Measurements from ENCODE around the gene CCHCR1. TPM values are rescaled to one million over a fixed set of nuclear protein-coding genes. Genes with fewer than 3 reads are reported as not detected.

CCHCR1 gene
- total RNA-seq, 3 donors from 2014 or later, result 25.7 to 53.3 (median 43.4) TPM

- ATAC-seq, result peak; percentile 93
- TF ChIP-seq CTCF (IDR thresholded peaks at IDR 0.05), result no peak
- intact Hi-C loops (cut with DNase I, micrococcal nuclease), result no loop called here
- Histone ChIP-seq H3K4me3 (peak within 1 kb of the TSS; percentile 3), H3K4me1 (ENCODE audit: low read depth) (peaks cover 17% of the 10 kb centered on the region), H3K36me3 (ENCODE audit: low read depth) (no peaks in the 10 kb centered on the region), H3K9me3 (no peaks in the 10 kb centered on the region)
- DNase-seq, result peak; percentile 99
These were observed 699 bp upstream of the CCHCR1 start, which contains the start of gene TCF19 for GRCh38 chr6:31158140-31158862. Gene TCF19, plus strand, starts transcription at chr6:31158589. Its CDS starts 881 bp downstream, at chr6:31159470.

- Histone ChIP-seq H3K36me3 (ENCODE audit: low read depth) (no peaks in the 10 kb centered on the region), H3K9me3 (no peaks in the 10 kb centered on the region), H3K4me3 (no peak overlapping the region), H3K4me1 (ENCODE audit: low read depth) (peaks cover 17% of the 10 kb centered on the region)
- no peak for TF ChIP-seq CTCF (IDR thresholded peaks at IDR 0.05)
- intact Hi-C loops (cut with DNase I, micrococcal nuclease), result no loop called here
- ATAC-seq (no peak), DNase-seq (no peak)
These were observed 961 bp downstream of the CCHCR1 start for GRCh38 chr6:31156641-31157040.

- Histone ChIP-seq H3K36me3 (ENCODE audit: low read depth) (no peaks in the 10 kb centered on the region), H3K9me3 (no peaks in the 10 kb centered on the region), H3K4me1 (ENCODE audit: low read depth) (peaks cover 14% of the 10 kb centered on the region), H3K4me3 (no peak overlapping the region)
- TF ChIP-seq CTCF (IDR thresholded peaks at IDR 0.05), result no peak
- DNase-seq (no peak), ATAC-seq (no peak)
- intact Hi-C loops (cut with DNase I, micrococcal nuclease), result no loop called here
These were observed 3.2 kb downstream of the CCHCR1 start for GRCh38 chr6:31154436-31154835.

GRCh38 chr6:31152781-31153180 lies 4.8 kb downstream of the CCHCR1 start:
- ATAC-seq, result no peak
- intact Hi-C loops (cut with DNase I, micrococcal nuclease), result no loop called here
- Histone ChIP-seq H3K4me1 (ENCODE audit: low read depth) (peaks cover 6% of the 10 kb centered on the region), H3K4me3 (no peak overlapping the region), H3K9me3 (no peaks in the 10 kb centered on the region), H3K36me3 (ENCODE audit: low read depth) (no peaks in the 10 kb centered on the region)
- TF ChIP-seq CTCF (IDR thresholded peaks at IDR 0.05), result no peak
- DNase-seq, result no peak

GRCh38 chr6:31149827-31150447 lies 7.7 kb downstream of the CCHCR1 start:
- no peak for TF ChIP-seq CTCF (IDR thresholded peaks at IDR 0.05)
- intact Hi-C loops (cut with DNase I, micrococcal nuclease), result no loop called here
- Histone ChIP-seq H3K4me1 (ENCODE audit: low read depth) (peaks cover 7% of the 10 kb centered on the region), H3K9me3 (no peaks in the 10 kb centered on the region), H3K4me3 (no peak overlapping the region), H3K36me3 (ENCODE audit: low read depth) (no peaks in the 10 kb centered on the region)
- no peak for ATAC-seq
- no peak for DNase-seq

Measured in mucosa of descending colon (tissue), 3 donors.